GM23248 (cell line): ENCODE measurements around the gene SMYD1. TPM values are rescaled to one million over a fixed set of nuclear protein-coding genes. Genes with fewer than 3 reads are reported as not detected.

Experiments used
- DNase-seq: peaks from one replicate; pipeline ENCODE4 v3.0.0-alpha.2; 2015
- H2AFZ ChIP-seq: fragments of 200-600 bp; sonication (generic); 2 replicates; pipeline ENCODE4 v1.6.1; 2016; ENCODE audit warnings: antibody characterized with exemption
- H3F3A ChIP-seq: fragments of 200-600 bp; sonication (generic); 2 replicates; pipeline ENCODE4 v1.6.1; 2016; ENCODE audit warnings: mild to moderate bottlenecking, antibody characterized with exemption, mixed run types; ENCODE audit not compliant: insufficient read depth
- H3K27ac ChIP-seq: fragments of 200-600 bp; sonication (generic); 2 replicates; pipeline ENCODE4 v1.5.1; 2016; ENCODE audit warnings: mild to moderate bottlenecking
- H3K27me3 ChIP-seq: fragments of 200-600 bp; sonication (generic); replicated peaks from 2 replicates; pipeline ENCODE4 v1.6.1; 2016; ENCODE audit warnings: mild to moderate bottlenecking; ENCODE audit not compliant: insufficient read depth
- H3K36me3 ChIP-seq: fragments of 200-600 bp; sonication (generic); 2 replicates; pipeline ENCODE4 v1.6.1; 2016; ENCODE audit warnings: low read depth, mild to moderate bottlenecking
- H3K4me1 ChIP-seq: fragments of 200-600 bp; sonication (generic); 2 replicates; pipeline ENCODE4 v1.6.1; 2016; ENCODE audit warnings: mild to moderate bottlenecking; ENCODE audit not compliant: insufficient read depth
- H3K4me2 ChIP-seq: fragments of 200-600 bp; sonication (generic); one replicate; pipeline ENCODE4 v1.6.1; 2016; ENCODE audit warnings: mild to moderate bottlenecking; ENCODE audit not compliant: unreplicated experiment
- H3K4me3 ChIP-seq: fragments of 200-600 bp; sonication (generic); 2 replicates; pipeline ENCODE4 v1.5.1; 2016; ENCODE audit warnings: mild to moderate bottlenecking
- H3K79me2 ChIP-seq: fragments of 200-600 bp; sonication (generic); 2 replicates; pipeline ENCODE4 v1.6.1; 2016; ENCODE audit warnings: mild to moderate bottlenecking; ENCODE audit not compliant: insufficient read depth
- H3K9ac ChIP-seq: fragments of 200-600 bp; sonication (generic); 2 replicates; pipeline ENCODE4 v1.6.1; 2016; ENCODE audit warnings: mild to moderate bottlenecking
- H3K9me2 ChIP-seq: fragments of 200-600 bp; sonication (generic); 2 replicates; pipeline ENCODE4 v1.6.1; 2016; ENCODE audit warnings: mixed run types, mild to moderate bottlenecking, moderate library complexity; ENCODE audit not compliant: insufficient read depth
- H3K9me3 ChIP-seq: fragments of 200-600 bp; sonication (generic); one replicate; pipeline ENCODE4 v1.6.1; 2017; ENCODE audit warnings: low read depth
- H4K20me1 ChIP-seq: fragments of 200-600 bp; sonication (generic); 2 replicates; pipeline ENCODE4 v1.6.0; 2016; ENCODE audit not compliant: insufficient read depth
- EZH2 ChIP-seq: fragments of 200-600 bp; sonication (generic); IDR thresholded peaks from 2 replicates; pipeline ENCODE4 v1.6.1; 2018; ENCODE audit warnings: antibody characterized with exemption, mild to moderate bottlenecking; ENCODE audit not compliant: insufficient read depth, poor library complexity, severe bottlenecking
- EZH2phosphoT487 ChIP-seq: fragments of 200-600 bp; sonication (generic); IDR thresholded peaks from 2 replicates; pipeline ENCODE4 v1.6.1; 2018; ENCODE audit warnings: antibody characterized with exemption, moderate library complexity, mild to moderate bottlenecking, low read depth; ENCODE audit not compliant: insufficient read depth
- WGBS, 2 experiments: methylation state at CpG; one replicate each; pipeline ENCODE4 v1.1.6; 2015 to 2017; ENCODE audit warnings: low lambda C conversion rate in 2 of 2, low coverage in 1 of 2; ENCODE audit errors: missing lambda C conversion rate in 2 of 2; 5-methylcytosine and 5-hydroxymethylcytosine counted together
- in situ Hi-C: fragments of 300-500 bp; cut with MboI; formaldehyde crosslinking; loops from 2 replicates; pipeline ENCODE4 v1.15.0; 2020
- polyA plus RNA-seq: library from polyadenylated mRNA; unstranded; fragments of >200 nt; fragmentation: Nextera tagmentation; extraction: Ambion mirVana; gene quantifications from 2 replicates; pipeline ENCODE4 v1.2.1, GENCODE V29; 2016
- total RNA-seq: library from RNA; depleted of rRNA; stranded (reverse); fragments of >200 nt; shearing (Covaris generic); gene quantifications from 2 replicates; pipeline ENCODE4 v1.2.3, GENCODE V29; 2014

The SMYD1 gene
- total and polyA plus RNA-seq, 2 experiments from 2014 or later = not detected

DNA sequence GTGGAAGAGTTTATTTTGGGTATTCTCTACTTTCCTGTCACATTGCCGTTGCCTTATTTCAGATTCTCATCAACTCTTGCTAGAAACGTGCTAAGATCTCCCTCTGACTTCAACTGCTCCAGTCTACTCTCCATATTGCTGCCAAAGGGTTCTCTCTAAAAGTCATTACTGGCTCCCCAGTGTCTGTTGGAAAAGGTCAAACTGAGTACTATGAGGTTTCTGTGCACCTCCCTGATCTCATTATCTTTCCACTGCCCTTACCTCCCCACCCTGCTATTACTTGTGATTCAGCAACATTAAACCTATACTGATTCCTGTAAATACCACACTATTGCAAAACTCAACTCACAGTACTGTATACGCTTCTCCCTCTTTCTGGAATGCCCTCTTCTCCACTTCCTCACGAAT is 10.2 kb upstream of the SMYD1 start:
- no peak for TF ChIP-seq EZH2
- Histone ChIP-seq H3K9ac (no peak overlapping the region), H2AFZ (peak overlapping the region; percentile 89; the same call in 1 of the 2 replicates), H3K9me2 (no peaks in the 10 kb centered on the region), H4K20me1 (0 out of 2 replicates have a peak, but pooled peaks cover 12% of the 10 kb centered on the region), H3F3A (peaks cover 20% of the 10 kb centered on the region), H3K4me2 (no peak overlapping the region), H3K27me3 (no peaks in the 10 kb centered on the region), H3K79me2 (peaks cover 39% of the 10 kb centered on the region), H3K4me1 (peaks cover 21% of the 10 kb centered on the region), H3K36me3 (peaks cover 5% of the 10 kb centered on the region; the same call in 1 of the 2 replicates), H3K4me3 (no peak overlapping the region), H3K27ac (no peak overlapping the region), H3K9me3 (no peaks in the 10 kb centered on the region)
- peak; percentile 8 for DNase-seq
- 61 to 62% methylated on average over 4 of the region's 4 CpGs for WGBS, 2 experiments
- in situ Hi-C loops = no loop called here

DNA sequence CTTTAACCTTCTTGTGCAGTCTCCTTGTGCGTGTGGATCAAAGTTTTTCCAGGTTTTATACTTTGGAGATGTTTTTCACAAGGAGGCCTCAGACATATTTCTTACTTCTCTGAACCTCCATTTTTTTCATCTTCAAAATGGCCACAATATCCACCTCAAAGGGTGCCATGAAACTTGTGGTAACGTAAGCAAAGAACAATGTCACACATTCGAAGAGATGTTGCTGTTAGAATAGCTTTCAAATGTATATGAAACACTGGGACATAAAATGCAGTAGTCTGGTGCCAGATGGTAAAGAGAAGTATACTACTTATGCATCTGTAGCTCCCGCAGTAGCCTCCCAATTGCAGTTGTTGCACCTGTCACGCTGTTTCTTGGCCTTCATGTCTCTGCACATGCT is 9.4 kb upstream of the SMYD1 start:
- H2AFZ ChIP-seq = 0 out of 2 replicates have a peak overlapping the region, but pooled peaks have one; percentile 89
- peaks cover 17% of the 10 kb centered on the region for H3K4me1 ChIP-seq
- no peak overlapping the region for H3K9ac ChIP-seq
- no peak overlapping the region for H3K27ac ChIP-seq
- 89 to 95% methylated on average over 5 of the region's 5 CpGs for WGBS, 2 experiments
- H3F3A ChIP-seq = peaks cover 14% of the 10 kb centered on the region
- no peaks in the 10 kb centered on the region for H3K27me3 ChIP-seq
- no peak overlapping the region for H3K4me2 ChIP-seq
- no peak for DNase-seq
- H3K9me2 ChIP-seq = no peaks in the 10 kb centered on the region
- H3K79me2 ChIP-seq = peaks cover 31% of the 10 kb centered on the region
- no peaks in the 10 kb centered on the region for H3K9me3 ChIP-seq
- no peak overlapping the region for H3K4me3 ChIP-seq
- 0 out of 2 replicates have a peak, but pooled peaks cover 4% of the 10 kb centered on the region for H4K20me1 ChIP-seq
- in situ Hi-C loops = no loop called here
- no peaks in the 10 kb centered on the region for H3K36me3 ChIP-seq
- TF ChIP-seq EZH2 = no peak
- no peak for TF ChIP-seq EZH2phosphoT487

DNA sequence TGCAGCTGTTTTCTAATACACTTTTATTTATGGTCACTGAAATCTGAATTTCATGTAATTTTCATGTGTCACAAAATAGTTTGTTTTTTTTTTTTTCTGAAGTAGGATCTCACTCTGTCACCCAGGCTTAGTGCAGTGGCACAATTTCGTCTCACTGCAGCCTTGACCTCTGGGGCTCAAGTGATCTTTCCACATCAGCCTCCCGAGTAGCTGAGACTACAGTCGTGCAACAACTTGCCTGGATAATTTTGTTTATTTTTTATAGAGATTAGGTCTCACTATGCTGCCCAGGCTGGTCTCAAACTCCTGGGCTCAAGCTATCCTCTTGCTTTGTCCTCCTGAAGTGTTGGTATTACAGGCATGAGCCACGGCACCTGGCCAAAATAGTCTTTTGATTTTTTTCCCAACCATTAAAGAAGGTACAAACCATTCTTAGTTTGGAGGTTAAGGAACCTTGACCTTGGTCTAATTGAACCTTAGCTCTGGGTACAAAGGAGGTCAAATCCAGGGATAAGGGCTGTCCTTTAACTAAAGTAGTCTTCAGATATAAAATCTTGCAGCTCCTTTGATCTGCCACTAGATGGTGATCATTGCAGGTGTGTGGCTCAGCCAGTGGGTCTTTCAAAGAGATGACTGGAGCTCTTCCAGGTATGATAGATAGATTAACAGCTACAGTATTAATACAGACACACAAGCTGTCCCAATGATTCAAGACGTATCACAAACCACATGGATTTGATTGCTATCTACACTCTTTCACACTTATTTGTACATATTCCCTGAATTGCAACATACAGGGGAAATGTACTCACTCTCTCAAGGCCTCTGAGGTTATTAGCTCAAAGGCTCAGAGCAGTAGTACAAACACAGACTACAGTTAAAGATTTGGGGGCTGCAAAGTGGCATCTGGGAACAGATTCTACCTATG is 7.4 kb upstream of the SMYD1 start:
- TF ChIP-seq EZH2phosphoT487 = no peak
- Histone ChIP-seq H3F3A (no peaks in the 10 kb centered on the region), H4K20me1 (no peaks in the 10 kb centered on the region), H3K9ac (no peak overlapping the region), H2AFZ (no peak overlapping the region), H3K27ac (no peak overlapping the region), H3K27me3 (no peaks in the 10 kb centered on the region), H3K9me2 (no peaks in the 10 kb centered on the region), H3K4me1 (0 out of 2 replicates have a peak, but pooled peaks cover 4% of the 10 kb centered on the region), H3K4me2 (no peak overlapping the region), H3K4me3 (no peak overlapping the region), H3K79me2 (peaks cover 11% of the 10 kb centered on the region), H3K36me3 (no peaks in the 10 kb centered on the region), H3K9me3 (no peaks in the 10 kb centered on the region)
- DNase-seq = peak; percentile 66
- WGBS, 2 experiments = 54 to 56% methylated on average over 5 of the region's 5 CpGs
- in situ Hi-C loops = loop anchor here (5.0 kb wide), 1 partner anchor 97 kb away; no protein-coding TSS in a partner anchor

DNA sequence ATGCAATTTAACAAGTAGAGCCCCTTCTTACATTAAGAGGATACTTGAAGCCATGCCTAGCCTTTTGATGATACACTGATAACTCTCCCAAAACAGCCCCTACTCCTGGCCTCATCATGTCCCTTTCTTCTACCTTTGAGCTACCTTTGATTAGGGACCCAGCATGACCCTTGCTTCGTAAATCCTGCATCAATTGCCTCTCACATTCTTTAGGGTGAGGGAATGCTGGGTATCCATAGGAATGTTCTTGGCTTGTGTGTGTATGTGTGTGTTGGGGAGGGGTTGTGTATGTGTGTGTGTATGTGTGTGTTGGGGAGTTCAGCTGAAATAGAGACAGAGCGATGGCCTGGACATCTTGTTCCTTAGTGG is 6.7 kb upstream of the SMYD1 start:
- in situ Hi-C loops = loop anchor here (5.0 kb wide), 1 partner anchor 96 kb away; no protein-coding TSS in a partner anchor
- 64 to 74% methylated on average over 2 of the region's 2 CpGs for WGBS, 2 experiments
- no peak overlapping the region for H3K4me3 ChIP-seq
- peaks cover 6% of the 10 kb centered on the region for H3K79me2 ChIP-seq
- no peak for DNase-seq
- H3K27me3 ChIP-seq = no peaks in the 10 kb centered on the region
- no peak overlapping the region for H3K4me2 ChIP-seq
- H3K36me3 ChIP-seq = no peaks in the 10 kb centered on the region
- H3K4me1 ChIP-seq = 0 out of 2 replicates have a peak, but pooled peaks cover 4% of the 10 kb centered on the region
- H3K27ac ChIP-seq = no peak overlapping the region
- no peak for TF ChIP-seq EZH2phosphoT487
- TF ChIP-seq EZH2 = no peak
- H3F3A ChIP-seq = no peaks in the 10 kb centered on the region
- no peaks in the 10 kb centered on the region for H3K9me2 ChIP-seq
- no peak overlapping the region for H2AFZ ChIP-seq
- H3K9ac ChIP-seq = no peak overlapping the region
- no peaks in the 10 kb centered on the region for H4K20me1 ChIP-seq
- H3K9me3 ChIP-seq = no peaks in the 10 kb centered on the region
